Measurements from ENCODE around the gene CCDC57.

GRCh38 chr17:82175951-82176350, 36.7 kb downstream of the CCDC57 start:
- TF ChIP-seq, protein P1, sequence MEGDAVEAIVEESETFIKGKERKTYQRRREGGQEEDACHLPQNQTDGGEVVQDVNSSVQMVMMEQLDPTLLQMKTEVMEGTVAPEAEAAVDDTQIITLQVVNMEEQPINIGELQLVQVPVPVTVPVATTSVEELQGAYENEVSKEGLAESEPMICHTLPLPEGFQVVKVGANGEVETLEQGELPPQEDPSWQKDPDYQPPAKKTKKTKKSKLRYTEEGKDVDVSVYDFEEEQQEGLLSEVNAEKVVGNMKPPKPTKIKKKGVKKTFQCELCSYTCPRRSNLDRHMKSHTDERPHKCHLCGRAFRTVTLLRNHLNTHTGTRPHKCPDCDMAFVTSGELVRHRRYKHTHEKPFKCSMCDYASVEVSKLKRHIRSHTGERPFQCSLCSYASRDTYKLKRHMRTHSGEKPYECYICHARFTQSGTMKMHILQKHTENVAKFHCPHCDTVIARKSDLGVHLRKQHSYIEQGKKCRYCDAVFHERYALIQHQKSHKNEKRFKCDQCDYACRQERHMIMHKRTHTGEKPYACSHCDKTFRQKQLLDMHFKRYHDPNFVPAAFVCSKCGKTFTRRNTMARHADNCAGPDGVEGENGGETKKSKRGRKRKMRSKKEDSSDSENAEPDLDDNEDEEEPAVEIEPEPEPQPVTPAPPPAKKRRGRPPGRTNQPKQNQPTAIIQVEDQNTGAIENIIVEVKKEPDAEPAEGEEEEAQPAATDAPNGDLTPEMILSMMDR (conservative IDR thresholded peaks at IDR 0.05) = no peak
- TF ChIP-seq EZH2 (IDR thresholded peaks at IDR 0.05; ENCODE audit: low read depth) = no peak

Data from PC-9 (cell line).